VCaP (cell line): ENCODE measurements around the gene PTPRE.

ENCODE experiments used
- H3K27ac ChIP-seq: fragments of 450-650 bp; 2 replicates; pipeline ENCODE4 v1.5.1; 2017
- CTCF ChIP-seq: fragments of 450-650 bp; conservative IDR thresholded peaks from 2 replicates; pipeline ENCODE4 v1.5.1; 2017; ENCODE audit warnings: mild to moderate bottlenecking, moderate library complexity

PTPRE gene

GRCh38 chr10:127872011-127872761, 34.7 kb upstream of the PTPRE start:
- no peak for TF ChIP-seq CTCF
- H3K27ac ChIP-seq = no peak overlapping the region

- no peak; the same call in 1 of the 2 replicates for TF ChIP-seq CTCF
- H3K27ac ChIP-seq = no peak overlapping the region
These were observed 33.9 kb upstream of the PTPRE start for GRCh38 chr10:127872871-127873600.

- TF ChIP-seq CTCF = no peak
- no peak overlapping the region for H3K27ac ChIP-seq
These were observed 32.9 kb upstream of the PTPRE start for GRCh38 chr10:127873901-127874470.

GRCh38 chr10:127874671-127875448, 32.0 kb upstream of the PTPRE start:
- no peak for TF ChIP-seq CTCF
- no peak overlapping the region for H3K27ac ChIP-seq

GRCh38 chr10:127875449-127875765, 31.5 kb upstream of the PTPRE start:
- TF ChIP-seq CTCF = no peak

GRCh38 chr10:127875916-127876315, 31.0 kb upstream of the PTPRE start:
- no peak overlapping the region for H3K27ac ChIP-seq
- TF ChIP-seq CTCF = no peak

More at GRCh38 chr10:127875449-127875765, 31.5 kb upstream of the PTPRE start:
- H3K27ac ChIP-seq = no peak overlapping the region

- H3K27ac ChIP-seq = no peak overlapping the region
- no peak for TF ChIP-seq CTCF
These were observed 29.8 kb upstream of the PTPRE start for GRCh38 chr10:127877116-127877515.
